GM19193 (cell line): ENCODE data around the gene DHRS13.
A peak's percentile ranks its signal among the peaks of the same experiment; 100 is the strongest.

Source experiments
- POLR2A ChIP-seq: IDR thresholded peaks from 4 replicates; pipeline ENCODE4 v1.6.1; 2011; ENCODE audit not compliant: insufficient read depth, insufficient read length; ENCODE audit errors: extremely low read depth

DHRS13 gene

DNA sequence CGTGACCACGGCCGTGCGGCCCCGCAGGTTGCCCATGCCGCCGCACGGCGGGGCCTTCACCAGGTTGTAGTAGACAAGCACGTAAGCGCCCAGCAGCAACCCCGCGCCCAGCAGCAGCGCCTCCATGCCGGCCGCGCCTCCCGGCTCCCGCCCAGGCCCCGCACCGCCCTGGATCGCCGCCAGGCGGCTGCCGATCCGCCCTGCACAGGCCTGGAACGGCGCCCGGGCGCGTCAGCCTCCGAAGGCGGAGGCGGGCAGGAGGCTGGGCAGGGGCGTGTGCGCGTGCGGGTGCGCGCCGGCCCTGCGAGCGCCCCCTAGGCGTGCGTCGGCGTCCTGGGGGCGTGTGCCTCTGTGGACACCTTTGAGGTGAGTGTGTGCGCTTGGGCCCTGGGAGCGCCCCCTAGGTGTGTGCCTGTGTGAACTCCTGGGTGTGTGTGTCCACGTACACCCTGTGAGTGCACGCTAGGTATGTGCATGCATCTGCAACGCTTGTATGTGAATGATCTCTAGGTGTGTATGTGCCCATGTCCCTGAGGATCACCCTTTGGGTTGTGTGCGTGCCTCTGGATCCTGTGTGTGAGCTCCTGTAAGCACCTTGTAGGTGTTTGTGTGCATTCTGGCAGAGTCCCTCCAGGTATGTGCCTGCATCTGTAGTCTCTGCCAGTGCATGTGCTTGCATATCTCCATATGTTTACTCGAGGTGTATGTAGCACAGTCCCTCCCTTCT, at the start of gene DHRS13:
Gene DHRS13, minus strand, starts transcription at position 261 of the 727 bp plus-strand sequence. Its CDS starts 135 bp downstream, at position 126.
- no peak for TF ChIP-seq POLR2A

GRCh38 chr17:28951991-28952975, 49.4 kb upstream of the DHRS13 start:
- TF ChIP-seq POLR2A, result peak; percentile 53

- TF ChIP-seq POLR2A, result peak; percentile 63
Observed at GRCh38 chr17:28951428-28951990, 48.6 kb upstream of the DHRS13 start, which contains the start of gene PHF12. Gene PHF12, minus strand, starts transcription at chr17:28951518. Its CDS starts 558 bp downstream, at chr17:28950960.

DNA sequence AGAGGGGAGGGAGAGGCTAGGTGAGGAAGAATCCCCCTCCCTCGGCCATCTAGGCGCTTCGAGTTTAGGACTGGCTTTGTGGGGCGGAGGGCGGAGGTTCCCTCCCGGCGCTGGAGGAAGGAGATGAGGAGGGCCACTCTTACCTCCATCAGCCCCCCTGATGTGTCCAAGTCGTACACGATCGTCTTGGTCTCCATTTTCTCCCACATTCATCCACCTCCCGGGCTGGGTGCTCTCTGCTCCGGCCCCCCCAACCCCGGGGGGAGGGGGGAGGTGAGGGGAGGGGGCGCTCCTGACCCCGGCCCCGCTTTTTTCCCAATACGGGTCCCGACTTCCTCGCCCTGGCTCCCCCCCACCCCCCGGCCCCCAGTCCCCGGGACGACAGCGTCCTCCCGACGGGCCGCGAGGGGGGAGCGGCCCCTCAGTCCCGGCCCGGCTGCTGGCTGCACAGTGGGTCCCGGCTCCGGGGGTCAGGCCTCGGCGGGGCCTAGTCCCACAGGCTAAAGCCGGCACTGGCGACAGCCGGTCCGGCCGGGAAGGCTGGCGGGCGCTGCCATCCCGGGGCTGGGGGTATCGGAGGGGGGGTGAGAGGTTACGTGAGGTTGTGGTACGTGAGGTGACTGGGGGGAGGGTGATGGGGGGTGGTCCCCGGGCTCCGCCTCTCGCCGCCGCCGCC, 48.0 kb upstream of the DHRS13 start:
- no peak for TF ChIP-seq POLR2A

DNA sequence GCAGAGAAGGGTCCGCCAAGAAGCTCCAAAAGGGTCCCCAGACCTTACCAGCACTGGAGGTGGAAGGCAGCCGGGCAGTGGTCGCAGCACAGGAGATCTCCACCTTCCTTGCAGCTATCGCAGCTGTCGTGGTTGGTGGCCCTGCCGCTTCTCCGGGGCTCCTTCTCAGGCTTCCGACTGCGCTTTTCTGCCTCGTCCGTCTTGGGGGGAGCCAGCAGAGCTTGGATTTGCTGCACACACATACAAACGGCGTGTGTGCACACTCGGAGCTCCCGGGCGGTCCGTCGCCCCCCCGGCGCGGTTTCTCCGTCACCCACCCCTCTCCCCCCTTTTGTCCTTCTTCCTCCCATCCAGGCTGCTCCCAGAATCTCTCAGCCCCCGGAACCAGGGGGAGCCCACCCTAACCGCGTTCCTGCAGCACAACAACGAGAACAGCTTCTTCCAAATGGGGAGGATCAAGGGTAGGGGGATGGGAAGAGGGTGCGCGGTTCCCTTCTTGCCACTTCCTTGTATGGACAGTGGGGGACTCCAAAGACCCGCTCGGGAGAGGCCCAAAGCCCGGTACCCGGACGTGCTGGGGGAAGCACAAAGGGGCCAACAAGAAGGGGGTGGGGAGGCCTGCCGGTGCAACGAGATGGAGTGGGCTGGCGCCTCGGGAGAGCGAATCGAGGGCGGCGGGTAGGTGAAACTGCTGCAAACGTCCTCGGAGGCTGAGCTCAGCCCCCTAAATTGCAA, 47.3 kb upstream of the DHRS13 start:
- TF ChIP-seq POLR2A, result no peak

DNA sequence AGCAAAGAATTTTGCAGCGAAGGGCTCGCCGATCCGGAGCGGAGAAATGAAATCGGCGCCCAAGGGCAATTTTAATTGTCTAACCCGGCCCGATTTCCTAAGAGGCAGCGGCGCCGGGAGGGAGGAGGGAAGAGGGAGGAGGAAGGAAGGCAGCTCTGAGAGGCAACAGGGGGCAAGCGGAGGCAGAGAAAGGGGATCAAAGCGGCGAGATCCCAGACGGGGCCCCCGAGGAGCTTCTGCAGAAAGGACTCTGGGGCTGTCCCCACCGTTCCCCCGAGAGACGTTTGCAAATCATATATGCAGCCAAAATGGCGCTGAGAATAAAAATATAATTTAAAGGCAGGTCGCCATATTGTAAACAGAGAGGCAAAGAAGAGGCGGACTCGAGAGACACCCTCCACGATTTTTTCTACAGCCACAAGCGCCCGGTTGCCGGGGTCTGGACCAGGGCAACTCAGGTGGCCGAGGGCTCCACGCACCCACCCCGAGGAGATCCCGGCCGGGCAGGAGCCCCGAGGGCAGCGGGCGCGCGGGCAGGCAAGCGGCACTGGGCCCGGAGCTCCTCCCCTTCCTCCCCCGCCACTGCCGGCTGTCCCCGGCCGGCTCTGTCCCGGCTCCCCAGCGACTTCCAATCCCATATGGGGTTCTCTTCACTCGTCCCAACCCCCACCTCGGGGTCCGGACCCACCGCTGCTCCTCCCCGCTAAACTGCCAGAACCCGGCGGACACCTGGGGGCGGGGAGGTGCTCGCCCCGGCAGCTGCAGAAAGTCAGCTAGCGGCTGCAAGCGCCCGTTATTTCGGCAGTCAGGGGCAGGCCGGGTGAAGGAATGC, 46.5 kb upstream of the DHRS13 start:
- TF ChIP-seq POLR2A, result peak; percentile 45

DNA sequence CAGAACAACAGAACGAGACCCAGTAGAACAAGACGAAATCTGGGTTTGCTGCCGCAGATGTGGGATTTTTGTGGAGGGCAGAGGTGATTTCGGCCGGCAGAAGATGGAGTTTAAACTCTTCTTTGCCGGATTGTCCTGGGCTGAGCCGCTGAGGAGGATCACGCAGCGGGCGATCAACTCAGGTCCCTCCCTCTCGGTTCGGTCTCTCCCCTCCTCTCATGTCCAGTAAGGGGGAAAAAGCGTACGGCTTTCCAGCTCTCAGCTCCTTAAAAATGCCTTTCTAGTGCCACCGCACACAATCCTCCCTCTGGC, 46.0 kb upstream of the DHRS13 start:
- TF ChIP-seq POLR2A, result no peak

GRCh38 chr17:28948342-28948741, 45.5 kb upstream of the DHRS13 start:
- no peak for TF ChIP-seq POLR2A

GRCh38 chr17:28947639-28948038, 44.8 kb upstream of the DHRS13 start:
- no peak for TF ChIP-seq POLR2A

- TF ChIP-seq POLR2A, result no peak
Observed at GRCh38 chr17:28946239-28946638, 43.4 kb upstream of the DHRS13 start.

- no peak for TF ChIP-seq POLR2A
Observed at GRCh38 chr17:28944862-28945741, 42.2 kb upstream of the DHRS13 start.

DNA sequence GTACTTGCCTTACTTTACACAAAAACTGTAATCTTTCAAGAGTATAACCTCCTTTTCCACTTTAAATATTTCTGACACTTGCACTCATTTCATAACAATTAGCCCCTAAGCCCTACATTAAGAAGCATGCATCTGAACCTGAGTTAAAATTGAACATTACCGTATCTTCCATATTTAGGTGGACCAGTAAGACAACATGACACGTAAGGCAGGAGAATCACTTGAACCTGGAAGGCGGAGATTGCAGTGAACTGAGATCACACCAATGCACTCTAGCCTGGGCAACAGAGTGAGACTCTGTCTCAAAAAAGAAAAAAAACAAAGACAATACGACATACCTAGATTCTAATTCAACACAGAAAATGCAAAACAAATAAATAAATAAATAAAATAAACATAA, 41.5 kb upstream of the DHRS13 start:
- TF ChIP-seq POLR2A, result no peak

DNA sequence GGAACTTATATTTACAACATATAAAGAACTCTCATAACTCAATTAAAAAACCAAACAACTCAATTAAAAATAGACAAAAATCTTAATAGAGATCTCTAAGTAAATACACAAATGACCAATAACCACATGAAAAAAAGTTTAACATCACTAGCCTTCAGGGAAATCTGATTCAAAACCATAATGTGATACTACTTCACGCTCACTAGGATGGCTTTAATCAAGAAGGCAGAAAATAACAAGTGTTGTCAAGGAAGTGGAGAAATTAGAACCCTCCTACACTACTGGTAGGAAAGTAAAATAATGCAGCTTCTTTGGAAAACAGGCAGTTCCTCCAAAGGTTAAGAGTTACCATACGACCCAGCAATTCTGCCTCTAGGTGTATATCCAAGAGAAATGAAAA, 40.0 kb upstream of the DHRS13 start:
- no peak for TF ChIP-seq POLR2A

DNA sequence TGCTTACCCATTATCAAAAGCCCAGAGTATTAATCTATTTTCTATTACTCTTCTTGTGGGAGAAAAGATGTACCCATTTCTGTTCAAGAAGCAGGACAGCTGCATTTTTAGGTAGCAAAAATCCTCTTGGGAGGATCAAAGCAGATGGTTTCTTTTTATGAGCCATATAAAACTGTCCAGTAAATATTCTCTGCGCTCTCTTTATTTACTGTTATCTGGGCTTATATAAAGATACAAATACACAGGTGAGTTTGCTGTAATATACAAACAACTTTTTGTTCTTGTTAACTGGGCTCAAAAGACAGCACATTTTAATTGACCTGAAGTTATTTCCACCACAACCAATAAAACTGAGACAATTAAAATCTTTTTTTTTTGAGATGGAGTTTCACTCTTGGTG, 38.4 kb upstream of the DHRS13 start:
- TF ChIP-seq POLR2A, result no peak
